ENCODE data around the gene SSTR4.
A peak's percentile ranks its signal among the peaks of the same experiment; 100 is the strongest.
"Not testable (repeated sequence)": the region's sequence is repeated elsewhere in the genome, so short reads cannot be mapped to it uniquely, and the experiment has no call there.

Gene SSTR4

GRCh38 chr20:23019403-23019802, 15.7 kb upstream of the SSTR4 start:
- DNase-seq, result no peak

DNA sequence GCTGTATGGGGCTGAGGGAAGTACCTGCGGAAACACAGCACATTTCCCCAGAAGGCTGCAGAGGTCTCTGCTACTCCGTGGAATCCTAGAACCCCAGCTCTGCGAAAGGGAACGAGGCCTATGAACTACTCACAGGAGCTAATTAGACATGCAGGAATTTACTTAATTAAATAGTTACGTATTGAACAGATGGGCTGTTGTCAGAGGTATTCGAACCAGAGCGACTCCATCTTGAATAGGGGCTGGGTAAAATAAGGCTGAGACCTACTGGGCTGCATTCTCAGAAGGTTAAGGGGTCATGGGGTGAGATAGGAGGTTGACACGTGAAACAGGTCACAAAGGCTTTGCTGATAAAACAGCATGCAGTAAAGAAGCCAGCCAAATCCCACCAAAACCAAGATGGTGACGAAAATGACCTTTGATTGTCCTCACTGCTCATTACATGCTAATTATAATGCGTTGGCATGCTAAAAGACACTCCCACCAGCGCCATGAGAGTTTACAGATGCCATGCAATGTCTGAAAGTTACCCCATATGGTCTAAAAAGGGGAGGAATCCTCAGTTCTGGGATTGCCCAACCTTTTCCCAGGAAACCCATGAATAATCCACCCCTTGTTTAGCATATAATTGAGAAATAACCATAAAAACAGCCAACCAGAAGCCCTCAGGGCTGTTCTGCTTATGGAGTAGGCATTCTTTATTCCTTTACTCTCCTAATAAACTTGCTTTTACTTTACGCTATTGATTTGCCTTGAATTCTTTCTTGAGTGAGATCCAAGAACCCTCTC, 14.7 kb upstream of the SSTR4 start:
- DNase-seq, result no peak

DNA sequence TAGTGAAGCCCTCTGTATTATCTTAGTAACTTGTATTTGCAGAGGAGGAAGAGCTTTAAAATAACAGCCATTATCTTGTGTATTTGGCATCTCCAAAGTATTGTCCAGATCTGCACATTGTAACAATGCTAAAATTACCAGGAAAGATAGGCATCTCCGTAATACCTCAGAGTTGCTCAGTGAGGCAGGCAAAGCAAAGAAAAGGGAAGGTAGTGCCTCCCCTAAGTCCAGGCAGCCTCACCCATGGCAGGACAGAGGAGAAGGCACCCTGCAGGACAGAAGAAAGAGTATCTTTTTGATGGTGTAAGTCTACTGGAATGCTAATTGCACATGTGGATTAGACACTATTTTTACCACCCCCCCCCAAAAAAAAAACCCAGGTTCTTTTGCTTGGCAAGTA, 13.6 kb upstream of the SSTR4 start:
- DNase-seq, result no peak

DNA sequence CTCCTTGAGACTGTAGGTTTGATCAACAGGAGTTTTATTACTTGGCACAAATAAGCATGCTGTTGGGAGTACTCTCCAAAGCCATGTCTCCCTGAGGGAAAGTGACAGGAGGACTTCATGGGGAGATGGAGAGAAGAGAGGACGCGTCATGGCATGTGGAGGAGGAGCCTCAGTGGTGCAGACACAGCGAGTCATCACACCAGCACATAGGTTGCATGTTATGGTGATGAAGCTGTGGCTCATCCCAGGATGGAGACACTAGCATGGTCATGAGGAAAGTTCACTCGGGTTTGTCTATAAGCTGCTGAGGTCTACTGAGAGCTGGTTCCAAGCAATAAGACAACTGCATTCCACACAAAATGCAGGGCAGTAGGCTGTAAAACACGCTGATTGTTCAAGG, 13.2 kb upstream of the SSTR4 start:
- DNase-seq, result peak; percentile 67

DNA sequence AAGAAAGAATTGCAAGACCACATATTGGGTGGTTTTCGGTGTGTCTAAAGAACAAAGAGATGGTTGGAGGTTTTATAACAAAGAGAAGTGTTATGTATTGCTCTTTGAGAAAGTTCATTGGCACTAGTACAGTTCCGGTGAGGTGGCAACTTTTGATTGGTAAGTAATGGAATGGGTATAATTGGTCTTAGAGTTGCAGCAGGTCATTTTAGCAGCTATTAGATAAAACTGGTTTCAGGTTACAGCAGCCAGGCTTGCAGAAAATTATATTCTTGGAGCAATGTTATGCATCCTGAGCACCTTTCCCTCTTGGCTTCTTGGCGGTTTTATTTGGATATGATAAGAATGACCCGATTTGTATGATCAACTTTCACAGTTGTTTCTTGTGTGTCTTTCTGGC, 12.3 kb upstream of the SSTR4 start:
- no peak for DNase-seq

GRCh38 chr20:23023621-23024177, 11.4 kb upstream of the SSTR4 start:
- no peak for DNase-seq

DNA sequence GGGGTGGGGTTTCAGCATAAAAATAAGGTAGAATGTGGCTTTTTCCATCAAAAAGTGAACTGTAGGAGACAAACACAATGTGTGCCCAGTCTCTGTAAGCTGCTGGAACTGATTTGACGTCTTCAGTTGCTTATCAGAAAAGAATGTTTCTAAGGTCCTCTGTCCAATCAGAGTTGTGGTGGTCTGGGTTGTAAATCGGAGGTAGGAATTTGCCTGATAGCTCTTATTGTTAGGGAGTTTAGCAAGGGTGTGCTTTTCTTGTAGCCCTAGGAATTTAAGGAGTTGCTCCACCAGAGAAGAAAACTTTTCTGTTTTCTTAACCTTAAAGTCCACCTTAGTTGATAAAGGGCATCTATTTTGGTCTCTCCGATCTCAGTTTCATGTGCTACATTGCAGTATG, 10.4 kb upstream of the SSTR4 start:
- no peak for DNase-seq

GRCh38 chr20:23025503-23025902, 9.6 kb upstream of the SSTR4 start:
- DNase-seq, result not testable (repeated sequence)

GRCh38 chr20:23027721-23028120, 7.4 kb upstream of the SSTR4 start:
- no peak for DNase-seq

- DNase-seq, result no peak
Observed at GRCh38 chr20:23028392-23028791, 6.7 kb upstream of the SSTR4 start.

DNA sequence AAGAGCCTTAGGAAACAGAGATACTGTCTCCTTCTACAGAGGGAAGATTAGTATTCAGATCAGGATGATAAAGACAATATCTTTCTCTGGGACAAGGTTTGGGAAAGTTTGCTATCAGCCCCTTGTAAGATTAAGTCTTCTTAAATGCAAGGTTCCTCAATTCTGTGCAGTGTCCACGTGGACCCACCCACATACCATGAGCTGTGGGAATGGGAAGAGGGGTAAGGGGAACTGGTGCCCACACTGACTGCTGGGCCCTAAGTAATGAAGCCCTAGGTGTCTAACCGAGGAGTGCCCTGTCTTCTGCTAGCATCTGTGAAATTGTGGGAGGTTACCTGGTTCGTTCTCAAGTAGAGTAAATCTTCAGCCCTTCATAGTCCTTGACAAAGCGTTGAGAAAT, 5.8 kb upstream of the SSTR4 start:
- no peak for DNase-seq

GRCh38 chr20:23031346-23031745, 3.8 kb upstream of the SSTR4 start:
- no peak for DNase-seq

DNA sequence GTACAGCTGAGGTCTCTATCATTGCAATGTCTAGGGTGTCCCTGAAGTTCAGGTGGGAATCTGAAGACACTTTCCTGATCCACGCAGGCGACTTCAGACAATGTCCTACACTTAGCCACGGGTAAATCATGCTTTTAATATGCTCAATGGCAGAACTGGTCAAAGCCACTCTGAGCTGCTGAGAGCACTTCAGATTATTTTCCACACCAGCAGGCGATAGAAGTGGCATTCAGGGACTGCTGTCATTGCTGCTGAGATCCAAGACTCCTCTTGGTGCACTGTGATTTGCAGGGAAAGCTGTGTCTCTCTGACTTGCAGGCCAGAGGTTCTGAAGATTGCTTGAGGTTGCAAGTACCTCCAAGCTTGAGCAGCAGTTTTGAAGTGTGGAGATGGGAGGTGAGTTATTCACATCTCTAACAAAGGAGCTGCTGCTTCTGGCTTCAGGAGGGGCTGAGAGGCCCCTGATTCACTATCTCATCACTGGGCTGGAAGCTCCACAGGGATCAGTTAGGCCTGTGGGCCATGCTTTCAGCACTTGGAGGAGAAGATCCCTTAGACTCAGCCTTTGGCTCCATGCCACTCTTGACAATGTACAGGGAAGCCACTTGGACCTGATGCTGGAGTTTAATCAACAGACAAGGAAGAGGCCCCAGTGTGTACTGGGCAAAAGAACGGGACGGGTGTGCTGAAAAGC, 2.9 kb upstream of the SSTR4 start:
- no peak for DNase-seq

DNA sequence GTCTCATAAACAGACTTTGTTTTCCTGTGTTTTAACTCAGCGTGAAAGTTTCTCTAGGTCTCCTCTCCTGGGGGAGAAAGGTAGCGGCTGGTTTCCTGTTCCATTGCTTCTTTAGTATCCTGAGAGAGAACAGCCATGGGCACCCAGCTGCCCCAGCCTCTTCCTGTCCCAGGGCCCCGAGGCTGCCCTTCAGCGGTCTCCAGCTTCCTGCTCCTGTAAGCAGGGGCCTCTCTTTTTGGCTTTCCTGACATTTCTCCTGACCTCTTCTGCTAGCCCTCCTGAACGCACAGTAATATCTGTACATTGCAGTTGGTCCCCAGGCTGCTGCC, 2.4 kb upstream of the SSTR4 start:
- no peak for DNase-seq

DNA sequence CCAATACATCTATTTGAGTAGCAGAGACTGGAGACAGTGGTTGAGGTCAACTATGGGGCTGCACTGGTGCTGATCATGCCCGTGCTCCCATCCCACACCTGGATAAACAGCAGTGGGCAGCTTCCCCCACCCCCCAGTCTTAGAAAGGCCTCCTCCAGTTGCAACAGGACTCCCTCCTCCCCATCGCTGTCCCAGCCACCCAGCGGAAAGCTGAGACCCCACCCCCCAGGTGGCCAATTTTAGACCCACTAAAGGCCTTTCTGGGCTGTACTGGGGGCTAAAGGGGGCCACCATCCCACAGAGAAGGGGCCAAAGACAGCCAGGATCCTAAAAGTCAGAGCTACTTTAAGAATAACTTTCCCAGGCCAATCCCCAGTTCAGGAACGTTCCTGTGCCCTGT, 1.2 kb upstream of the SSTR4 start:
- no peak for DNase-seq

DNA sequence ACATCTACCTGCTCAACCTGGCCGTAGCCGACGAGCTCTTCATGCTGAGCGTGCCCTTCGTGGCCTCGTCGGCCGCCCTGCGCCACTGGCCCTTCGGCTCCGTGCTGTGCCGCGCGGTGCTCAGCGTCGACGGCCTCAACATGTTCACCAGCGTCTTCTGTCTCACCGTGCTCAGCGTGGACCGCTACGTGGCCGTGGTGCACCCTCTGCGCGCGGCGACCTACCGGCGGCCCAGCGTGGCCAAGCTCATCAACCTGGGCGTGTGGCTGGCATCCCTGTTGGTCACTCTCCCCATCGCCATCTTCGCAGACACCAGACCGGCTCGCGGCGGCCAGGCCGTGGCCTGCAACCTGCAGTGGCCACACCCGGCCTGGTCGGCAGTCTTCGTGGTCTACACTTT, 619 bp downstream of the SSTR4 start:
- no peak for DNase-seq

DNA sequence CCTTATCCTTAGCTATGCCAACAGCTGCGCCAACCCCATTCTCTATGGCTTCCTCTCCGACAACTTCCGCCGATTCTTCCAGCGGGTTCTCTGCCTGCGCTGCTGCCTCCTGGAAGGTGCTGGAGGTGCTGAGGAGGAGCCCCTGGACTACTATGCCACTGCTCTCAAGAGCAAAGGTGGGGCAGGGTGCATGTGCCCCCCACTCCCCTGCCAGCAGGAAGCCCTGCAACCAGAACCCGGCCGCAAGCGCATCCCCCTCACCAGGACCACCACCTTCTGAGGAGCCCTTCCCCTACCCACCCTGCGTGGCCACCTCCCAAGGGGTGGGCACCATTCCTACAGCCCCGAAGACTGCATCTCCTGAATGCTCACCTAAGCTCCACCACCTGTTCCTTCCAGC, 1.3 kb downstream of the SSTR4 start:
- DNase-seq, result no peak

DNA sequence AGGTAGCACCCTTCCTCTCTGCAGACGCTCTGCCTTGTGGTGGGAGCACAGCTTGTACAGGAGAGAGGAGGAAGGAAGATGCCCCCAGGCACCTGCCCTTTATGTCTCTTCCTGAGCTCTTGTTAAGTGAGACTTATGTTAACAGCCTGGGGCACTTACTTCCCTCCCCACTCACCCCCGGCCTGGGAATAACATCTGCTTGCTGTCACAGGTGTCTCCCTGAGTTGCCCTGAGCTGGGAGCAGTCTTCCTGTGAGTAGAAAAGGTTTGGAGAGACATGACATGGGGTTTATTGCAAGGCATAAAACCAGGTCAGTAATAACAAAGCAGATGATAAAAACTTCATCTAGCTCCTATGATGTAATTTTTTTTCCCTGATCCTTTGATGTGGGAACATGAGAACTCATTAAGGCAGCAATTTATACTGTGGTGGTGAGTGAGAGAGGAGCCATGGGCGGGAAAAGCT, 1.9 kb downstream of the SSTR4 start:
- DNase-seq, result no peak

- DNase-seq, result peak; percentile 33
Observed at GRCh38 chr20:23039136-23039875, 4.2 kb downstream of the SSTR4 start.

DNA sequence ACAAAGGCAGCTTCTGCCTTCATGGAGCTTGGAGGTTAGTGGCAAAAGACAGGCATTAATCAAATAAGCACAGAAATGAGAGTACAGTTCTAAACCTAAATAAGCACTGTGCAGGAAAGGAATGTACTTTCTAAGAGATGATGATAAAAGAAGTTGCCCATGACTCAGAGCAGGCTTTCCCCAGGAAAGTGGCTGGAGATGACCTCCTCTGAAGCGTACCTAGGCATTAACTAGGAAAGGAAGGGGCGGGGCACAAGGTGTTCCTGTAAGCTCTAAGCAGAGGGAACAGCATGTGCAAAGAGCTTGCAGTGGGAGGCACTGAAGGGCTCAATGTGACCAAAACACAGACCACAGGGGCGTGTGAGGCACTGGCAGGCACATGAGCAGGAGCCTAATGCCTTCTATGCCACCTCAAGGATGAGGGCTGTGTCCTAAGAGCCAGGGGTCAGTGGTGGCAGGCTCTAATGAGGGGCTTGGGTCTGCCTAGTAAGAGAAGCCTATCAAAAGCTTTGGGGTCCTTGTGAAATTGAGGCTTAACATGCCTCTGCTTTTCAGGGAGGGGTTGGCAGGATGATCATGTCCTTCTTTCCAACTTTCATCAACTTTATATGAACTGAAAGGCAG, 4.9 kb downstream of the SSTR4 start:
- no peak for DNase-seq

- no peak for DNase-seq
Observed at GRCh38 chr20:23042270-23042669, 7.2 kb downstream of the SSTR4 start.

- no peak for DNase-seq
Observed at GRCh38 chr20:23043376-23043775, 8.3 kb downstream of the SSTR4 start.

- no peak for DNase-seq
Observed at GRCh38 chr20:23046431-23046830, 11.3 kb downstream of the SSTR4 start.
